HCT116 (cell line): Measurements from ENCODE around the gene MATK. TPM values are rescaled to one million over a fixed set of nuclear protein-coding genes. Genes with fewer than 3 reads are reported as not detected.

ENCODE experiments used
- ATAC-seq: fragments of 200-7000 bp; cut with Tn5 transposase; 2 replicates; pipeline ENCODE4 v1.9.1; 2020; ENCODE audit warnings: mild to moderate bottlenecking, moderate library complexity
- BruUV-seq: library from RNA; stranded (reverse); fragments of 400-500 nt; replicated peaks from 2 replicates; lab custom pipeline; 2021; lab: Mats Ljungman, UMichigan
- CTCF ChIA-PET: fragments of 300-600 bp; sonication (Branson Sonifier 250); formaldehyde crosslinking; loops from one replicate; lab custom pipeline; 2021; ENCODE audit warnings: antibody characterized with exemption; lab: Charles Lee
- POLR2A ChIA-PET: fragments of 300-600, 350-600 bp; sonication (Branson Sonifier 250); formaldehyde crosslinking; loops from one replicate; lab custom pipeline; 2021; ENCODE audit warnings: antibody characterized with exemption; lab: Charles Lee
- RAD21 ChIA-PET, 2 experiments: fragments of 300-600 bp; sonication (Branson Sonifier 250); formaldehyde crosslinking; loops; one replicate each; lab custom pipeline; 2023; ENCODE audit warnings: low total read pairs in 2 of 2; ENCODE audit not compliant: uncharacterized antibody in 2 of 2, unreplicated experiment in 2 of 2, low non-redundant PET in 1 of 2; lab: Charles Lee
- DNase-seq: peaks from one replicate; pipeline ENCODE4 v3.0.0-alpha.2; 2010; ENCODE audit warnings: low read depth, low spot score
- H2AFZ ChIP-seq: fragments of 200-600 bp; shearing (Covaris generic), sonication (generic); 2 replicates; pipeline ENCODE4 v1.6.1; 2017; ENCODE audit warnings: low read depth, mixed run types, mixed read lengths, antibody characterized with exemption, low read length; ENCODE audit not compliant: poor library complexity, severe bottlenecking
- H3K27ac ChIP-seq: 2 replicates; pipeline ENCODE4 v1.5.1; 2012; ENCODE audit warnings: low read depth, low read length
- H3K27me3 ChIP-seq: fragments of 200-600 bp; sonication (generic); 2 replicates; pipeline ENCODE4 v1.6.1; 2016; ENCODE audit warnings: mixed run types, low read length, mixed read lengths; ENCODE audit not compliant: insufficient read depth
- H3K36me3 ChIP-seq, 2 experiments: fragments of 200-500 bp in 1 of 2; fragments of 200-600 bp in 1 of 2; sonication (Bioruptor generic) in 1 of 2; sonication (generic) in 1 of 2; 2 replicates each; pipeline versions ENCODE4 v1.5.1 to v1.6.1; 2014 to 2016; ENCODE audit warnings: low read length in 2 of 2, inconsistent platforms in 1 of 2, mixed read lengths in 1 of 2, mixed run types in 1 of 2; ENCODE audit not compliant: insufficient read depth in 2 of 2, control insufficient read depth in 1 of 2
- H3K4me1 ChIP-seq, 2 experiments: fragments of 200-600 bp in 1 of 2; sonication (generic) in 1 of 2; 2 replicates each; pipeline versions ENCODE4 v1.5.1 to v1.6.1; 2012 to 2017; ENCODE audit warnings: low read length in 2 of 2, inconsistent platforms in 1 of 2, mild to moderate bottlenecking in 1 of 2, mixed read lengths in 1 of 2, mixed run types in 1 of 2, moderate library complexity in 1 of 2; ENCODE audit not compliant: insufficient read depth in 2 of 2, control insufficient read depth in 1 of 2
- H3K4me2 ChIP-seq: fragments of 200-600 bp; sonication (generic); 2 replicates; pipeline ENCODE4 v1.6.1; 2017; ENCODE audit warnings: mixed run types, low read length, mixed read lengths
- H3K4me3 ChIP-seq, 2 experiments: fragments of 200-600 bp in 1 of 2; sonication (generic) in 1 of 2; replicated peaks in 1 of 2; 2 replicates each; pipeline ENCODE4 v1.5.1; 2011 to 2016; ENCODE audit warnings: low read length in 2 of 2, control low read depth in 1 of 2, low read depth in 1 of 2, mild to moderate bottlenecking in 1 of 2, mixed read lengths in 1 of 2, mixed run types in 1 of 2
- H3K79me2 ChIP-seq: fragments of 200-600 bp; sonication (generic); 2 replicates; pipeline ENCODE4 v1.6.1; 2017; ENCODE audit warnings: mild to moderate bottlenecking, mixed run types, low read length, moderate library complexity, mixed read lengths; ENCODE audit not compliant: insufficient read depth
- H3K9ac ChIP-seq: fragments of 200-600 bp; sonication (generic); 2 replicates; pipeline ENCODE4 v1.6.1; 2016; ENCODE audit warnings: low read length, mixed read lengths
- H3K9me2 ChIP-seq: fragments of 200-600 bp; sonication (generic), shearing (Covaris generic); 2 replicates; pipeline ENCODE4 v1.6.1; 2017; ENCODE audit warnings: mixed run types, mild to moderate bottlenecking, moderate library complexity; ENCODE audit not compliant: insufficient read depth
- H3K9me3 ChIP-seq, 2 experiments: fragments of 200-500 bp in 1 of 2; fragments of 200-600 bp in 1 of 2; sonication (Bioruptor generic) in 1 of 2; sonication (generic) in 1 of 2; 2 replicates each; pipeline ENCODE4 v1.6.1; 2014 to 2017; ENCODE audit warnings: low read length in 2 of 2, mixed read lengths in 2 of 2, inconsistent platforms in 1 of 2, low read depth in 1 of 2, mild to moderate bottlenecking in 1 of 2, mixed run types in 1 of 2, moderate library complexity in 1 of 2; ENCODE audit not compliant: control insufficient read depth in 1 of 2, insufficient read depth in 1 of 2
- H4K20me1 ChIP-seq: fragments of 200-600 bp; sonication (generic), shearing (Covaris generic); 2 replicates; pipeline ENCODE4 v1.6.1; 2017; ENCODE audit warnings: mixed run types, mild to moderate bottlenecking, moderate library complexity; ENCODE audit not compliant: insufficient read depth
- CBX3 ChIP-seq: IDR thresholded peaks from 2 replicates; pipeline ENCODE4 v1.6.1; 2012; ENCODE audit warnings: low read depth
- ELF1 ChIP-seq: IDR thresholded peaks from 2 replicates; pipeline ENCODE4 v1.6.1; 2012; ENCODE audit warnings: low read depth, borderline replicate concordance
- MAX ChIP-seq: IDR thresholded peaks from 2 replicates; pipeline ENCODE4 v1.6.1; 2012
- POLR2A ChIP-seq: IDR thresholded peaks from 2 replicates; pipeline ENCODE4 v1.7.0; 2011; ENCODE audit warnings: borderline replicate concordance; ENCODE audit not compliant: insufficient read depth, insufficient read length; ENCODE audit errors: extremely low read depth
- POLR2AphosphoS5 ChIP-seq: IDR thresholded peaks from 2 replicates; pipeline ENCODE4 v1.6.1; 2011; ENCODE audit warnings: mild to moderate bottlenecking, low read depth, low read length, moderate library complexity
- TCF7L2 ChIP-seq: IDR thresholded peaks from 2 replicates; pipeline ENCODE4 v1.7.0; 2011; ENCODE audit warnings: borderline replicate concordance, inconsistent platforms; ENCODE audit not compliant: insufficient read depth, insufficient read length; ENCODE audit errors: extremely low read depth
- YY1 ChIP-seq: IDR thresholded peaks from 2 replicates; pipeline ENCODE4 v1.6.1; 2011; ENCODE audit warnings: low read length, low read depth, moderate library complexity, mild to moderate bottlenecking; ENCODE audit not compliant: insufficient replicate concordance; ENCODE audit errors: extremely low read depth
- ZFX ChIP-seq: fragments of 450-650 bp; IDR thresholded peaks from 2 replicates; pipeline ENCODE4 v1.6.1; 2017
- intact Hi-C: fragments of 100-400 bp; cut with micrococcal nuclease; formaldehyde crosslinking; loops from 2 replicates; pipeline ENCODE4 v1.10.0; 2022
- total RNA-seq: library from RNA; stranded (reverse); gene quantifications from one replicate; pipeline ENCODE4 v1.2.1, GENCODE V29; 2021; ENCODE audit not compliant: unreplicated experiment

Gene MATK
- total RNA-seq, 1 experiment from 2014 or later, result not detected

- TF ChIP-seq CBX3 (no peak), POLR2A (peak; percentile 67), MAX (peak; percentile 75), TCF7L2 (peak; percentile 75), ZFX (0 out of 2 replicates have a peak, but pooled peaks have one; percentile 11), YY1 (peak; percentile 93), POLR2AphosphoS5 (peak; percentile 80), ELF1 (no peak; the same call in 1 of the 2 replicates)
- TF ChIP-seq, all 23 proteins: peak for 6
- peak within 1 kb of the TSS; percentile 93 for H3K27ac ChIP-seq
- H3K9me2 ChIP-seq, result no peaks in the 10 kb centered on the region
- H3K27me3 ChIP-seq, result no peaks in the 10 kb centered on the region
- H3K79me2 ChIP-seq, result peaks cover 32% of the 10 kb centered on the region
- H4K20me1 ChIP-seq, result no peaks in the 10 kb centered on the region
- intact Hi-C loops, result loop anchor here (1.0 to 5.0 kb wide), 2 partner anchors 34 to 60 kb away; no protein-coding TSS in a partner anchor
- H2AFZ ChIP-seq, result peak within 1 kb of the TSS; percentile 62
- peaks cover 6 to 14% of the 10 kb centered on the region in 2 experiments; a peak in 2 of 4 replicates for H3K4me1 ChIP-seq
- peak within 1 kb of the TSS; percentile 77 to 99 for H3K4me3 ChIP-seq
- H3K9ac ChIP-seq, result peak within 1 kb of the TSS; percentile 85
- TSS peak; percentile 96 for BruUV-seq
- peak within 1 kb of the TSS; percentile 86 for H3K4me2 ChIP-seq
- peak; percentile 88 for ATAC-seq
- H3K36me3 ChIP-seq, result peaks cover 2 to 14% of the 10 kb centered on the region in 2 experiments; a peak in 2 of 4 replicates
- ChIA-PET CTCF (interaction anchor here (0.6 to 2.4 kb wide), 13 partner anchors 16 to 446 kb away, joined by 3 to 20 read pairs (median 3); no protein-coding TSS in a partner anchor), POLR2A (interaction anchor here (0.8 to 2.2 kb wide), 18 partner anchors 10 to 487 kb away, joined by 3 to 10 read pairs (median 5); partner anchors contain the start of genes EEF2 and TJP3), RAD21 (interaction anchor here in 1 of 2 experiments (0.6 to 1.0 kb wide), 2 partner anchors 54 to 86 kb away, joined by 3 read pairs; no protein-coding TSS in a partner anchor)
- no peaks in the 10 kb centered on the region for H3K9me3 ChIP-seq
- DNase-seq, result peak; percentile 98
These were observed 23.4 kb downstream of the MATK start, which contains the start of gene MRPL54 for GRCh38 chr19:3762501-3763459. TSS of gene MRPL54 (plus strand) at chr19:3762682. CDS start at chr19:3762701, 19 bp downstream.
